Measurements from ENCODE around the gene AGO4.
"Not testable (repeated sequence)": the region's sequence is repeated elsewhere in the genome, so short reads cannot be mapped to it uniquely, and the experiment has no call there.

GRCh38 chr1:35869245-35869950, 61.6 kb downstream of the AGO4 start:
- TF ChIP-seq, protein P1, sequence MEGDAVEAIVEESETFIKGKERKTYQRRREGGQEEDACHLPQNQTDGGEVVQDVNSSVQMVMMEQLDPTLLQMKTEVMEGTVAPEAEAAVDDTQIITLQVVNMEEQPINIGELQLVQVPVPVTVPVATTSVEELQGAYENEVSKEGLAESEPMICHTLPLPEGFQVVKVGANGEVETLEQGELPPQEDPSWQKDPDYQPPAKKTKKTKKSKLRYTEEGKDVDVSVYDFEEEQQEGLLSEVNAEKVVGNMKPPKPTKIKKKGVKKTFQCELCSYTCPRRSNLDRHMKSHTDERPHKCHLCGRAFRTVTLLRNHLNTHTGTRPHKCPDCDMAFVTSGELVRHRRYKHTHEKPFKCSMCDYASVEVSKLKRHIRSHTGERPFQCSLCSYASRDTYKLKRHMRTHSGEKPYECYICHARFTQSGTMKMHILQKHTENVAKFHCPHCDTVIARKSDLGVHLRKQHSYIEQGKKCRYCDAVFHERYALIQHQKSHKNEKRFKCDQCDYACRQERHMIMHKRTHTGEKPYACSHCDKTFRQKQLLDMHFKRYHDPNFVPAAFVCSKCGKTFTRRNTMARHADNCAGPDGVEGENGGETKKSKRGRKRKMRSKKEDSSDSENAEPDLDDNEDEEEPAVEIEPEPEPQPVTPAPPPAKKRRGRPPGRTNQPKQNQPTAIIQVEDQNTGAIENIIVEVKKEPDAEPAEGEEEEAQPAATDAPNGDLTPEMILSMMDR (IDR thresholded peaks at IDR 0.05): not testable (repeated sequence)
- TF ChIP-seq EP300, POLR2A (IDR thresholded peaks at IDR 0.05): not testable (repeated sequence)
